ENCODE measurements around the gene SGMS1.

Gene SGMS1

DNA sequence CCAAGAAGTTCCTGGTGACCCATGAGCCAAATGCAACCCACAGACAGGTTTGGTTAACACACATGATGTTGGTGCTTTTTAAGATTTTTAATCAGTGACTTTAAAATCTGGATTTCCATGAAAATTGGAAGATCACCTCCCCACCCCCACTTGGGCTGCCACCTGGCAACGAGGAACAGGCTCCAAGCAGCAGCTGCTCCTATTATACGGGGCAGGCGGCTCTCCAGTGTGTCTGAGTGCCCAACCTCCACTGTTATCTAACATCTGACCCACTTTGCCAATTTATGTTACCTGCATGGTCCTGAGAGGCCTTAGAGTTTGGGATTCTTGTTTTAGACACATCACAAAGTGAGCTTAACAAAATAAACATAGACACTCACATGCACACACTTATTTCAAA lies 56.4 kb downstream of the SGMS1 start:
- in situ Hi-C loops (cut with MboI; ENCODE audit: low sequenced_read_pairs, unreplicated experiment), result no loop called here
- DNase-seq (ENCODE audit: low spot score), result no peak
- TF ChIP-seq, protein P1, sequence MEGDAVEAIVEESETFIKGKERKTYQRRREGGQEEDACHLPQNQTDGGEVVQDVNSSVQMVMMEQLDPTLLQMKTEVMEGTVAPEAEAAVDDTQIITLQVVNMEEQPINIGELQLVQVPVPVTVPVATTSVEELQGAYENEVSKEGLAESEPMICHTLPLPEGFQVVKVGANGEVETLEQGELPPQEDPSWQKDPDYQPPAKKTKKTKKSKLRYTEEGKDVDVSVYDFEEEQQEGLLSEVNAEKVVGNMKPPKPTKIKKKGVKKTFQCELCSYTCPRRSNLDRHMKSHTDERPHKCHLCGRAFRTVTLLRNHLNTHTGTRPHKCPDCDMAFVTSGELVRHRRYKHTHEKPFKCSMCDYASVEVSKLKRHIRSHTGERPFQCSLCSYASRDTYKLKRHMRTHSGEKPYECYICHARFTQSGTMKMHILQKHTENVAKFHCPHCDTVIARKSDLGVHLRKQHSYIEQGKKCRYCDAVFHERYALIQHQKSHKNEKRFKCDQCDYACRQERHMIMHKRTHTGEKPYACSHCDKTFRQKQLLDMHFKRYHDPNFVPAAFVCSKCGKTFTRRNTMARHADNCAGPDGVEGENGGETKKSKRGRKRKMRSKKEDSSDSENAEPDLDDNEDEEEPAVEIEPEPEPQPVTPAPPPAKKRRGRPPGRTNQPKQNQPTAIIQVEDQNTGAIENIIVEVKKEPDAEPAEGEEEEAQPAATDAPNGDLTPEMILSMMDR (IDR thresholded peaks at IDR 0.05; ENCODE audit: borderline replicate concordance, control extremely low read depth, extremely low read depth, insufficient read depth, missing control alignments), result no peak

DNA sequence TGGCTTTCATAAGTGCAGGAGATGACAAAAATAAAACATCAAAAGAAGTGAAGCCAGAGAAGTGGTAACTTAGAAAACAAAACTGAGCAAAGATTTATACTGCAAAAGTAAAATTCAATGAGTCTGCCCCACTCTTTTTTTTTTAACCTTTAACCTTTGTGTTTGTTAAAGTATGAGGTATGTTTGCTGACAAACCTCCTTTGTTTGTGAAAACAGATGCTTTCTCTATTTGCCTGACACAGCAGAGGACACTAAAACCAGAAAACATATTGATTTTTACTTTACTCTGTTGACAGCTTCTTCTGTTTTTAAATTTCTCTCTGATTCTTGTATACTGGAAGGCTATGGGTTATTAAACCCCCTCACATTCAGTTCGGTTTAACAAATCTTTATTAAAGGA lies 57.6 kb downstream of the SGMS1 start:
- in situ Hi-C loops (cut with MboI; ENCODE audit: low sequenced_read_pairs, unreplicated experiment), result no loop called here
- TF ChIP-seq, protein P1 (IDR thresholded peaks at IDR 0.05; ENCODE audit: borderline replicate concordance, control extremely low read depth, extremely low read depth, insufficient read depth, missing control alignments), result no peak
- DNase-seq (ENCODE audit: low spot score), result no peak

DNA sequence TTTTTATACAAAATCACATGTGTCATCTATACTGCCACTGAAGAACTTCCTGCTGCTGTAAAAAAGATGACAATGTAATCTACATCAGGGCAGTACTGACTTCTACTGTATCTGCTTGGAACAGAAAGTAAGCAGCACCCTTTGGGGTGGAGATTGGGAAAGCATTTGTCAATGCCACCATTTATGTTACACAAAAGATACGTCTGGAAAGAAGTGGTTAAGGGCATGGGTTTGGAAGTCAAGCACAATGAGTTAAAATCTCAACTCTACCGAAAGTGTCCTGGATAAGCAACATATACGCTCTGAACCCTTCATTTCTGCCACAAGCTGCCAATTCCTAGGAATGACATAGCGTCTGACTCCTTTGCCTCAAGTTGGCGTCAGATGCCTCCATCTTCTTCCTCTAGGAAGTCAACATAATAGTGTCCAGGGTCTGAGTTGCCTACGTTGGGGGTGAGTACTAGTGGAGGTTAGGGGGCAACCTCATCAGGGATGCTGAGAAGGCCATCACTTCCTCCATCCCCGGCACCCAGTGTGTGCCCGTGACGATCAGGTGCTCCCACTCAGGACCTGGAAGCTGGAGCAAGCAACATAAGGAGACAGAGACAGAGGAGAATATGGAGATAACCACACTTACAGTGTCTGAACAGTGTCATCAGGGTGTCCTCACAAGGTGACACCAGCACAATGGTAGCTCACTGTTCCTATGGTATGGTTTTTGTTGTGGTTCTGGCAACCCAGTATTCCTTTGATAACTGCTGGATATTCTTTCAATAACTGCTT lies 58.3 kb downstream of the SGMS1 start:
- DNase-seq (ENCODE audit: low spot score), result no peak
- in situ Hi-C loops (cut with MboI; ENCODE audit: low sequenced_read_pairs, unreplicated experiment), result no loop called here
- TF ChIP-seq, protein P1 (IDR thresholded peaks at IDR 0.05; ENCODE audit: borderline replicate concordance, control extremely low read depth, extremely low read depth, insufficient read depth, missing control alignments), result no peak

DNA sequence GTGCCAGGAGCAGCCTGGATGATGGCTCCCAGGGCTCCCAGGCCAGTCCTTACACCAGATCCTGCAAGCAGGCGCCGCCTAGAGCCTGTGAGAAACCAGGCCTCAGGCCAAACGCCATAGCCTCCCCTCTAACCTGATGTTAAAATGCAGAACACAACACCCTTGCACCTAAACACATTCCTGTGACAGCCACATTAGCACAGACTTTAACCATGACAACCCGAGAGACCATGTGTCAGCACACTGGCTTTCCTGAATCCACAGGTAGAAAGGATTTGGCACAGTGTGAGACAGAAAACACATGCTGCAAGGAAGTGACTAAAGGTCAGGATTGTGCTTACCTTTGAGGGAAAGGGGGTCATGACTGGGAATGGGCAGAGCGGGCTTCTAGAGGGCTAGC lies 59.9 kb downstream of the SGMS1 start:
- in situ Hi-C loops (cut with MboI; ENCODE audit: low sequenced_read_pairs, unreplicated experiment), result no loop called here
- TF ChIP-seq, protein P1 (IDR thresholded peaks at IDR 0.05; ENCODE audit: borderline replicate concordance, control extremely low read depth, extremely low read depth, insufficient read depth, missing control alignments), result no peak
- DNase-seq (ENCODE audit: low spot score), result no peak

DNA sequence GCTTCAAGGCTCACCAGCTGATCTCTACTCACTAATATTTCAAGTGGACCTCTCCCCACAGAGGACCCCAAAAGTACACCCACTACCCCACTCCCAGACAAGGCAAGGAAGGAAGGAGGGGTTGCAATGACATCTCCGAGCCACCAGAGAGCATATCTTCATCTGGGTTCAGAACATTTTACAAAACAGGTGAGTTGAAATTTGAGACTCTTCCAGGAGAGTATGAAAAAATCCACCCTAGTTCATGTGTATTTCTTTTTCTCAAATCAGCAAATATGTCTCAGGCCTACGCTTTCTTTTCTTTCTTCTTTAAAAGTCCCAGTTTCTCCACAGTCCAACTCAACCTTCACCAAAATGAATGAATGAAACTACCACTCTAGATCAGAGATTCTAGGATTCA lies 61.9 kb downstream of the SGMS1 start:
- TF ChIP-seq, protein P1 (IDR thresholded peaks at IDR 0.05; ENCODE audit: borderline replicate concordance, control extremely low read depth, extremely low read depth, insufficient read depth, missing control alignments), result peak; percentile 40
- in situ Hi-C loops (cut with MboI; ENCODE audit: low sequenced_read_pairs, unreplicated experiment), result no loop called here
- DNase-seq (ENCODE audit: low spot score), result peak; percentile 51

DNA sequence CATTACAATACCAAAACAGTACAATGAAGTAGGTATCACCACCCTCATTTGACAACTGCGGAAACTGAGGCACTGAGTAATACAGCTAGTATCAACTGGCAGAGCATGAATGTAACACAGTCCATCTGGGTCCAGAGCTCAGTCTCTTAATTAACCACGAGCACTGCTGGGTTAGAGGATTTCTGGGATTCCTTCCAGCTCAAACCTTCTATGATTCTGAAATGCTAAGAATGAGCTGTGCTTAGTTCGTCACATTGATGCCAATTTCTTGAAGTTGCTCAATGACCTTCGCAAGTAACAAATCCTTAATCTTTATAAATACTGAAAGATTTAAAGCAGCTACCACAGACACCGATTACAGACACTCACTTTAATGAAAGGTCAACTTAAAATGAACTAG lies 62.5 kb downstream of the SGMS1 start:
- DNase-seq (ENCODE audit: low spot score), result no peak
- TF ChIP-seq, protein P1 (IDR thresholded peaks at IDR 0.05; ENCODE audit: borderline replicate concordance, control extremely low read depth, extremely low read depth, insufficient read depth, missing control alignments), result no peak
- in situ Hi-C loops (cut with MboI; ENCODE audit: low sequenced_read_pairs, unreplicated experiment), result no loop called here

All from GM13976 (cell line).